ENCODE measurements around the gene POLR3GL. TPM values are rescaled to one million over a fixed set of nuclear protein-coding genes. Genes with fewer than 3 reads are reported as not detected.

POLR3GL gene
- total and polyA plus RNA-seq, 5 donors = 51.4 to 94.7 (median 53.4) TPM

DNA sequence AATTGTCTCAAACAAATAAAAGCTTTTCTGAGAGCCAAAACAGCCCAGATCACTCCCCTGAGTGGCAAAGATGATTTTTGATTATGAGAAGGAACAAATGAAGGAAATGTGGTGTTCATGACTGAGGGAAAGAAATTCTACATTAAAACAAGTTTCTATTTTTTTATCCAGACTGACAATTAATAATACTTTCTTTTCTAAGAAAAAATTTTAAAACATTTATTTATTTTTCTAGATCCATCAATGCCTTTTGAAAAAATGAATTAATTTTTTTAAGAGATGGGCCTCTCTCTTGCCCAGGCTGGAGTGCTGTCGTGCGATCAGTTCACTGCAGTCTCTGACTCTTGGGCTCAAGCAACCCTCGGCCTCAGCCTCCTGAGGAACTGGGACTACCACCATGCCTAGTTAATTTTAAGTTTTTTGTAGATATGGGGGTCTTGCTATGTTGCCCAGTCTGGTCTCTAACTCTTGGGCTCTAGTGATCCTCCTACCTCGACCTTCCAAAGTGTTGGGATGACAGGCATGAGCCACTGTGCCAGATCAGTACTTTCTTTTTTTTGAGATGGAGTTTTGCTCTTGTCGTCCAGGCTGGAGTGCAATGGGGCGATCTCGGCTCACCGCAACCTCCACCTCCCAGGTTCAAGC is 43.1 kb downstream of the POLR3GL start:
- peak; percentile 13 to 18 for ATAC-seq
- peak overlapping the region; percentile 72 for H3K27ac ChIP-seq (ENCODE audit: low read length)
- no peak overlapping the region for H3K4me3 ChIP-seq (ENCODE audit: low read length)
- no peak for DNase-seq
- no peaks in the 10 kb centered on the region for H3K27me3 ChIP-seq (ENCODE audit: control insufficient read depth, insufficient read depth)
- intact Hi-C loops (cut with DNase I) = loop anchor here in 2 of 4 donors (2.0 to 5.0 kb wide), 2 partner anchors 31 to 40 kb away; no protein-coding TSS in a partner anchor
- WGBS = 76% methylated on average over 8 of the region's 8 CpGs
- H3K4me1 ChIP-seq (ENCODE audit: control insufficient read depth, insufficient read depth, low read length) = peaks cover 4% of the 10 kb centered on the region
- H3K9me3 ChIP-seq (ENCODE audit: control insufficient read depth, low read length) = no peaks in the 10 kb centered on the region

DNA sequence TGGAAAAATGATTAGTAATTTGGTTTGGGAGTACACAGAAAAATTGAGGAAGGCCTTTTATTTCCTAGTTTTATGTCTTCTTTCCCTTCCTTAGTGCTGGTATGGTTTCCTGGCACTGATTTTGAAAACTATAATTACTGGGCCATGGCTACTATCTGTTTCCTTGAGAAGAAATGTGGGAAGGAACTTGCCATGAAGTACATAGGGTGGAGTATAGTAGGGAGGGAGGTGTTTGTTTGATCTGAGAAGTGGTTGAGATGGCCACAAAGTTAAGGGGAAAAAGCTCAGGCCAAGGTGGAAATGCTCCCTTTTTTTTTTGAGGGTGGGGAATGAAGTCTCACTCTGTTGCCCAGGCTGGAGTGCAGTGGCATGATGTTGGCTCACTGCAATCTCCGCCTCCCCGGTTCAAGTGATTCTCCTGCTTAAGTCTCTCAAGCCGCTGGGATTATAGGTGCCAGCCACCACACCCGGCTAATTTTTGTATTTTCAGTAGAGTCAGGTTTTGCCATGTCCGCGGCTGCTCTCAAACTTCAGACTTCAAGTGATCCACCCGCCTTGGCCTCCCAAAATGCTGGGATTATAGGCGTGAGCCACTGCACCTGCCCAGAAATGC is 45.7 kb downstream of the POLR3GL start:
- ATAC-seq = peak; percentile 56 to 81
- peaks cover 4% of the 10 kb centered on the region for H3K4me1 ChIP-seq (ENCODE audit: control insufficient read depth, insufficient read depth, low read length)
- no peaks in the 10 kb centered on the region for H3K27me3 ChIP-seq (ENCODE audit: control insufficient read depth, insufficient read depth)
- intact Hi-C loops (cut with DNase I) = loop anchor here (2.0 to 10.0 kb wide), 7 partner anchors 33 to 168 kb away; partner anchors contain the start of gene NUDT17 (in 3 of the 4)
- H3K9me3 ChIP-seq (ENCODE audit: control insufficient read depth, low read length) = no peaks in the 10 kb centered on the region
- WGBS = 81% methylated on average over 8 of the region's 8 CpGs
- no peak overlapping the region for H3K4me3 ChIP-seq (ENCODE audit: low read length)
- DNase-seq = no peak
- peak overlapping the region; percentile 58 for H3K27ac ChIP-seq (ENCODE audit: low read length)

DNA sequence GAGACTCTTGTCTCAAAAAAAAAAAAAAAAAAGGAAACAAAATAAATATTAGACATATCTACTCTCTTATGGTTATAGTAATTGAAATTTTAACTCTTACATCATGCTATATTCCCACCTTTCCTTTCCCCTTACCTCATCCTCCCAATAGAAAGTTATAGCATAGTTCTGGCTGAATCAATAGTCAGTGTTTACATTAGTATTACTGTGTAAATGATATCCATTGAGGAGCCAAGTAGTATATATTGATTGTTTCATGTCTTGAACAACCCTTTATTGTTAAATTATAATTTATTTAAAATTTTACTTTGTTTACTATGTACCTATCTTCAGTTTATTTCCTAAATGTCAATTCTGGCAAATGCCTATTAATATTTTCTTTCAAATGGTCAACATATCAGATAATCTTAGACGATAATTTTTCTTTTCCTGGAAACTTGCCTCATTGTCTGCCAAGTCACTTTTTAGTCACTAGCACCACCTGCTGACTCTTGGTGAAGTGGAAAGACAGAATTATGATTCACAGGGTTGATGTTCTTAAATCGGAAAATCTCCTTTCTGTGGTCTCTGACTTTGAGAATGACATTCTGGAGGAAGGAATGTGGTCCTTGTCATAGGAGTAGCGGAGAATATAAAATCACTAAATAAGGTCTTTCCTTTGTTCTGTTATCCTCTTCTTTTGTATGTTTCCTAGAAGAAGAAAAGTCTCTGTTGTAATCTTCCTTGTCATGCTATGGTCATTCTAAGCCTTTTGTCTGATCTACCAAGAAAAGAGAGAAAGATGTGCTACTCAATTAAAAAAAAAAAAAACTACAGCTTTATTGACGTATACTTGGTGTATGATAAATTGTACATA is 48.4 kb downstream of the POLR3GL start:
- Histone ChIP-seq H3K27ac (ENCODE audit: low read length) (no peak overlapping the region), H3K27me3 (ENCODE audit: control insufficient read depth, insufficient read depth) (no peaks in the 10 kb centered on the region), H3K9me3 (ENCODE audit: control insufficient read depth, low read length) (no peaks in the 10 kb centered on the region), H3K4me3 (ENCODE audit: low read length) (no peak overlapping the region), H3K4me1 (ENCODE audit: control insufficient read depth, insufficient read depth, low read length) (peaks cover 1% of the 10 kb centered on the region)
- intact Hi-C loops (cut with DNase I) = loop anchor here (5.0 to 10.0 kb wide), 6 partner anchors 36 to 171 kb away; partner anchors contain the start of gene NUDT17 (in 3 of the 4)
- no peak for DNase-seq
- peak; percentile 15 to 18 for ATAC-seq
- WGBS = 9% methylated on average over 4 of the region's 4 CpGs

DNA sequence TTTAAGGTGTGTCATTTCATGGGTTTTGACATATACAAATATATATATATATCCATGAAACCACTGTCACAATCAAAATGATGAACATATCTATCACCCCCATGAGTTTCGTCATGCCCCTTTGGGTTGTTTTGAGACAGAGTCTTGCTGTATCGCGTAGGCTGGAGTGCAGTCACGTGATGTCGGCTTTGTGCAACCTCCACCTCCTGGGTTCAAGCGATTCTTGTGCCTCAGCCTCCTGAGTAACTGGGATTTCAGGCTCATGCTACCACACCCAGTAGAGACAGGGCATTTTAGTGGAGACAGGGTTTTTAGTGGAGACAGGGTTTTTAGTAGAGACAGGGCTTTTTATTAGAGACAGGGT is 49.1 kb downstream of the POLR3GL start:
- no peak for ATAC-seq
- WGBS = 84% methylated on average over 6 of the region's 6 CpGs
- no peaks in the 10 kb centered on the region for H3K27me3 ChIP-seq (ENCODE audit: control insufficient read depth, insufficient read depth)
- intact Hi-C loops (cut with DNase I) = loop anchor here (5.0 to 10.0 kb wide), 6 partner anchors 36 to 171 kb away; partner anchors contain the start of gene NUDT17 (in 3 of the 4)
- DNase-seq = no peak
- H3K4me1 ChIP-seq (ENCODE audit: control insufficient read depth, insufficient read depth, low read length) = peaks cover 1% of the 10 kb centered on the region
- H3K27ac ChIP-seq (ENCODE audit: low read length) = no peak overlapping the region
- no peaks in the 10 kb centered on the region for H3K9me3 ChIP-seq (ENCODE audit: control insufficient read depth, low read length)
- no peak overlapping the region for H3K4me3 ChIP-seq (ENCODE audit: low read length)

DNA sequence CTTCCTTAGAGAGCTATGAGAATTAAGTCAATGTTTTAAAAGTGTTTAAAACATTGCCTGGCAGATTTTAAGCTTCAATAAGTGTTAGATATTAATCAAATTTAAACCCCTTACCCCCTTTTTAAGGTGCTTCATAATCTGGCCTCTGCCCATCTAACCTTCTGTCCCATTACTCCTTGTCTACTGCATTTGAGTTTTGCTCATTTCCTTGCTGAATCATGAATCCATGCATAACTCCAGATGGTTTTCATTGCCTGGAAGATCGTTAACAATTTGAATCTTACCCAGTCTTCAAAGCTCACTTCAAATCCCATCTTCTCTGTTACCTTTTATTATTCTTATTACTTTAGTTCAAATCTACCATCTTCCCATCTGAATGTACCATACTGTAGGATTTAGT is 52.4 kb downstream of the POLR3GL start:
- intact Hi-C loops (cut with DNase I) = loop anchor here in 1 of 4 donors (10.0 kb wide), 2 partner anchors 122 to 172 kb away; partner anchors contain the start of gene NUDT17
- H3K4me3 ChIP-seq (ENCODE audit: low read length) = no peak overlapping the region
- no peaks in the 10 kb centered on the region for H3K9me3 ChIP-seq (ENCODE audit: control insufficient read depth, low read length)
- ATAC-seq = no peak
- WGBS = 55% methylated on average over 1 of the region's 1 CpG
- DNase-seq = no peak
- no peaks in the 10 kb centered on the region for H3K27me3 ChIP-seq (ENCODE audit: control insufficient read depth, insufficient read depth)
- no peaks in the 10 kb centered on the region for H3K4me1 ChIP-seq (ENCODE audit: control insufficient read depth, insufficient read depth, low read length)
- no peak overlapping the region for H3K27ac ChIP-seq (ENCODE audit: low read length)

DNA sequence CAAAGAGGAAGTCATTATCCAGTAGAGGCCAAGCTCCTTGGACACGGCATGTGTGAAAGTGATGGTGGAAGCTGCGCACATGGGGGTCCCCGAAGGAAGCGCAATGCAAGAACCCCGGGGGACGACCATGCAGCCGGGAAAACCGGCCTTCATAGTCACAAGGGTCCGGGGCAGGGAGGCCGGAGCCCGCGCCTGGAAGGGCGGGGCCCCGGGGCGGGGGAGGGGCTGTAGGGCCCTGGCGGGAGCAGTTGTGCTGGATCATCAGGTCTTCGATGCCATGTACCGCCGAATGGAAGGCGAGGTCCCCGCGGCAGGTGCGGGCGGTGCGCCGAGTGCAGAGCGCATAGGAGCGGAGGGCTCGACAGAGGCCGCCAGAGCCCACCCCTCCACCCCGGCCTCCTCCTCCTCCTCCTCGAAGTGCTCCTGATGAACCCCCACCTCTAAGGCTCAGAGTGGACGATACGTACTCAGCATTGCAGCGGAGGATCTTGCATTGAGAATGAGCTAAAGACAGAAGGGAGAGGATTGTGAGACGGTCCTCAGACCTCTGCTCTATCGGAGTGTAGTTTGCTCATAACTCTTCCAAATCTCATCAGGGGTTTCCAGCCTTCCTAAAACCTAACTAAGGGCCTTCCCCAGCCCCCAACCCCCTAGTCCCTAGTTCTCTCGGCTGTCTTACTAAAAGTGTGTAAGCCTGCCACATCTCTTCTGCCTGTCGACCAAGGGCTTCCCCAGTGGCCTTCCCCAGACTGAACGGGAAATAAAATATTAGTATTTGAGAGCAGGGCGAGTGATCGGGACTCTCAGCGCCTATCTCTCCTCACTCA is 55.0 kb downstream of the POLR3GL start:
- Histone ChIP-seq H3K4me1 (ENCODE audit: control insufficient read depth, insufficient read depth, low read length) (no peaks in the 10 kb centered on the region), H3K27ac (ENCODE audit: low read length) (peak overlapping the region; percentile 37), H3K9me3 (ENCODE audit: control insufficient read depth, low read length) (no peaks in the 10 kb centered on the region), H3K27me3 (ENCODE audit: control insufficient read depth, insufficient read depth) (no peaks in the 10 kb centered on the region), H3K4me3 (ENCODE audit: low read length) (peak overlapping the region; percentile 26)
- intact Hi-C loops (cut with DNase I) = loop anchor here in 1 of 4 donors (10.0 kb wide), 2 partner anchors 125 to 175 kb away; partner anchors contain the start of gene NUDT17
- peak; percentile 31 to 39 for ATAC-seq
- WGBS = 16% methylated on average over 43 of the region's 43 CpGs
- no peak for DNase-seq

DNA sequence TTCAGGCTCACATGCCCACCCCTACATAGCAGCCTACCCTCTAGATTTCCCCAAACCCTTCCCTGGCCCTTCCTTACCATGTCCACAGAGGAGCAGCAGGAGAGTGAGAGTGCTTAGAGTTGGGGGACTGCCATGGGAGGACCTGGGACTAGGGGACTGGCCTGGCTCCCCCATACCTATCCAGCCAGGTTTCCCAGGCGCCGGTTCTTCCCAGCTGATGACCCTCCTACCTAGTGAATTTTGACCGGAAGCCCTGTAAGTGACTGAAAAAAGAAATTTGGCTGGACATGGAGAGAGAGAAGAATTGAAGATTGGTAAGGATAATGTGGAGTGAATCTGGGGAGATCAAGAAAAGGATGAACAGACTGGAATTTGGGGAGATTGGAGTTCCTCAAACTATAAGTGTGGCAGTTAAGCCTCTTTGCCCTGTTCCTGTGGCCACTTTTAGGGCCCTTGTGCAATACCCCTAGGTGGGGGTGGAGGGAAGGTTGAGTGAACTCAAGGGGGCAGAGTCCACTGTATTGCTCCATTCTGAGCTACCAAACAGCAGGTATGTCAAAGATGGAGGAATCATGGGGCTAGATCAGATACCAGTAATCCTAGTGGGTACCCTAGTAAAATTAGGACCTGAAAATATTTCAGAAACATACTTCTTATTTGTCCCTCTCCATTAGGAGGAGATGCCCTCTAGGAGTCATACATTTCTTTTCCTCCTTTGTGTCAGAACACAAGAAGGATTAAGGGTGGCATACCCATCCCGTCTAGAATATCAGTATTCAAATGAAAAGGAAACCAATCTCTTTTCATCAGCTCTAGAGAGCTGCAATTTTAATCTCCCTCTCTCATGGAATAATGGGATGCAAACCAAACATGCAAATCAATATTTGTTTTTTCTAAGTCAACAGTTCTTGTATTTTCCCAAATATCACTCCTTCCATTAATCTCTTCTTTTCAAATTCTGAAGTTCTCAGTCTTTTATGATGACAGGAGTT is 55.9 kb downstream of the POLR3GL start:
- ATAC-seq (peak; percentile 19 to 34), DNase-seq (no peak)
- H3K27ac ChIP-seq (ENCODE audit: low read length) = peak overlapping the region; percentile 75
- intact Hi-C loops (cut with DNase I) = no loop called here
- 78% methylated on average over 4 of the region's 4 CpGs for WGBS
- H3K4me3 ChIP-seq (ENCODE audit: low read length) = peak overlapping the region; percentile 23
- H3K4me1 ChIP-seq (ENCODE audit: control insufficient read depth, insufficient read depth, low read length) = no peaks in the 10 kb centered on the region
- H3K9me3 ChIP-seq (ENCODE audit: control insufficient read depth, low read length) = no peaks in the 10 kb centered on the region
- no peaks in the 10 kb centered on the region for H3K27me3 ChIP-seq (ENCODE audit: control insufficient read depth, insufficient read depth)

DNA sequence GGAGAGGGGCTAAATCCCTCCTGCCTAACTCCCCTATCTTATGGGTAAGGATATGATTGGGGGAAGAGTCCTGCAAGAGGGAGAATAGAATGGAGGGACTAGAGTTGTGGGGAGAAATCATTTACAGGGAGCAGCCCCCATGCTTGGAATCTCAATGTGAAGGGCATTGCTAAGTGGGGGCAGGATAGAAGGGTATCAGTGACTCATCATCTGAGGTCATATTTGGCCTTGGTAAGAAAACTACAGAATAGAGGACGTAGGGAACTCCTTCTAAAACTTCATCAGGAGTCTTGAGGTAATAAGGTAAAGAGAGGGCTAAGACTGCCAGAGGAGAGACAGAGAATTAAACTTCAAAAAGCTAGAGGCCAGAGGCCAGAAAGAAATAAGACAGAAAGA is 56.6 kb downstream of the POLR3GL start:
- intact Hi-C loops (cut with DNase I) = no loop called here
- DNase-seq (no peak), ATAC-seq (peak; percentile 5 to 56)
- Histone ChIP-seq H3K27ac (ENCODE audit: low read length) (peak overlapping the region; percentile 75), H3K4me3 (ENCODE audit: low read length) (peak overlapping the region; percentile 23), H3K9me3 (ENCODE audit: control insufficient read depth, low read length) (no peaks in the 10 kb centered on the region), H3K4me1 (ENCODE audit: control insufficient read depth, insufficient read depth, low read length) (no peaks in the 10 kb centered on the region), H3K27me3 (ENCODE audit: control insufficient read depth, insufficient read depth) (no peaks in the 10 kb centered on the region)
- 29% methylated on average over 1 of the region's 1 CpG for whole genome bisulfite sequencing

DNA sequence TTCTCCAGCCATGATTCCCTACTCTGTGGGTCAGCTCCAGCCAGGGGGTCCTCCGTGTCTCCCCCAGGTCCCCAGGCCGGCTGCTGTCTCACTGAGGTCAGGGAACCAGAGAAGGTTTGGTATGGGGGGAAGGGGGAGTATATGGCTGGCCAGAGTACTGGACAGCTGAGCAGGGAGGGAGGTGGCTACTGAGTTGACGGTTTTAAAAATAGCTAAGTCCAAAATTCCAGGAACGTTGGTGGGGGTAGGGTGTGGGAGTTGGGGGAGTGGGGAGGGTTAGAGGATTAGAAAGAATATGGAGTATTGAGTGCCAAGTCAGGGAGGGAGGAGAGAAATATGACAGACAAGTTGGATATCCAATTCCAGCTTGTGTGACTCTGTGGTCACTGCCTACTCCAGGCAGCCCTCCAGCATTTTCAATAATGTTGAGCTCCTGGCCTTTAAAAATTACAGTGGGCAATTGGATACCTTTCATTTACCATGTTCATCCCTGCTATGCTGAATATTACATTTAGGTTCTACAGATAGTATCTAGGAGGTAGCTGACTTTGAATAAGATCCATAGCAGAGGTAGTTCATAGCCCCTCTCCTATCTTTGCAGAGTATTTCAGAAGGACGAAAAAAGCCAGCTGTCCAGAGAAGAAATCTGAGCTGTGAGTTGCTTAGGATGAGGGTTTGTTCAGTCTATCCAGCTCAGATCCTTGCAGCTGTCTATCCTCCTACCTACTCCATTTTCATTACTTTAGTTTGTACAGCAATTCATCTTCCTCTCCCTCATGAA is 57.3 kb downstream of the POLR3GL start, which contains the start of gene HJV:
Gene HJV, minus strand, starts transcription at position 114 of the 781 bp plus-strand sequence. CDS start 1,504 bp downstream, outside the sequence.
- no peaks in the 10 kb centered on the region for H3K27me3 ChIP-seq (ENCODE audit: control insufficient read depth, insufficient read depth)
- H3K4me1 ChIP-seq (ENCODE audit: control insufficient read depth, insufficient read depth, low read length) = no peaks in the 10 kb centered on the region
- no peak for DNase-seq
- H3K9me3 ChIP-seq (ENCODE audit: control insufficient read depth, low read length) = no peaks in the 10 kb centered on the region
- intact Hi-C loops (cut with DNase I) = no loop called here
- peak within 1 kb of the TSS; percentile 79 for H3K27ac ChIP-seq (ENCODE audit: low read length)
- ATAC-seq = peak; percentile 80 to 84
- WGBS = 50% methylated on average over 5 of the region's 5 CpGs
- H3K4me3 ChIP-seq (ENCODE audit: low read length) = peak within 1 kb of the TSS; percentile 23

All from right cardiac atrium (tissue), 5 donors.